Activated naive CD8-positive, alpha-beta T cell treated with anti-CD3 and anti-CD28 coated beads, Interleukin-2, amount 50 U/mL, for 24 hours (primary cell): Measurements from ENCODE around the gene FAM181A.

Experiments used
- ATAC-seq: fragments of 150-1000 bp; cut with Tn5 transposase; one replicate; pipeline ENCODE4 v1.10.0; 2021
- DNase-seq: peaks from one replicate; pipeline ENCODE4 v3.0.0; 2021
- H3K27ac Mint-ChIP-seq: one replicate; pipeline ENCODE4 v1.8.0; 2021; ENCODE audit warnings: mild to moderate bottlenecking, mixed read lengths
- H3K27me3 Mint-ChIP-seq: one replicate; pipeline ENCODE4 v1.8.0; 2021; ENCODE audit warnings: mixed read lengths
- H3K36me3 Mint-ChIP-seq: one replicate; pipeline ENCODE4 v1.8.0; 2021; ENCODE audit warnings: low read depth, mixed read lengths
- H3K4me1 Mint-ChIP-seq: one replicate; pipeline ENCODE4 v1.8.0; 2021; ENCODE audit warnings: mixed read lengths
- H3K4me3 Mint-ChIP-seq: one replicate; pipeline ENCODE4 v1.8.0; 2021; ENCODE audit warnings: mild to moderate bottlenecking, moderate library complexity, mixed read lengths
- H3K9me3 Mint-ChIP-seq: one replicate; pipeline ENCODE4 v1.8.0; 2021; ENCODE audit warnings: mixed read lengths

Gene FAM181A

GRCh38 chr14:93897476-93897845 lies 29.7 kb upstream of the FAM181A start:
- no peak for ATAC-seq
- no peaks in the 10 kb centered on the region for H3K36me3 Mint-ChIP-seq
- DNase-seq = no peak

GRCh38 chr14:93898081-93898611 lies 29.0 kb upstream of the FAM181A start:
- Mint-ChIP-seq H3K4me3 (no peak overlapping the region), H3K27ac (no peak overlapping the region), H3K9me3 (no peaks in the 10 kb centered on the region), H3K36me3 (no peaks in the 10 kb centered on the region), H3K4me1 (no peaks in the 10 kb centered on the region), H3K27me3 (no peaks in the 10 kb centered on the region)
- ATAC-seq (no peak), DNase-seq (no peak)

More at GRCh38 chr14:93897476-93897845, 29.7 kb upstream of the FAM181A start:
- Mint-ChIP-seq H3K9me3 (no peaks in the 10 kb centered on the region), H3K4me1 (no peaks in the 10 kb centered on the region), H3K4me3 (no peak overlapping the region), H3K27me3 (peaks cover 2% of the 10 kb centered on the region), H3K27ac (no peak overlapping the region)

GRCh38 chr14:93898731-93899130 lies 28.4 kb upstream of the FAM181A start:
- H3K27me3 Mint-ChIP-seq = peaks cover 5% of the 10 kb centered on the region
- no peaks in the 10 kb centered on the region for H3K4me1 Mint-ChIP-seq
- H3K36me3 Mint-ChIP-seq = no peaks in the 10 kb centered on the region
- DNase-seq (no peak), ATAC-seq (no peak)
- no peaks in the 10 kb centered on the region for H3K9me3 Mint-ChIP-seq
- H3K27ac Mint-ChIP-seq = no peak overlapping the region
- H3K4me3 Mint-ChIP-seq = no peak overlapping the region

DNA sequence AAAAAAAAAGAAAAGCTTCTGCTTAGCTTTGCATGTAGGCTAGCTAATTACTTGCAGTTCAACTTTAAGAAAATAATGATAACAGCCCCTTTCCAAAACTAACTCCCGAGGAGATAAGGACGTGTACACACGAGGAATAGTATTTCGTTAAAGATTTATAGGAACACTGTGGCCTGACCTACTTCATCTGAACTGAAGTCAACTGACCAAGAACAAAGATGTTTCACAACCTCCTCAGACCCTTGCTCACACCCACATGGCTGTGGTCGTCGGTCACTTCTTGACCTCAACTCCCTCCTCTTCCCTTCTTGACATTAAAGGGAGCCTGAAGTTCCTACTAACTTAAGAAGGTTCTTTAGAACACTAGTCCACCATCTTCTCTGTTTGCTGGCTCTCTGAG lies 25.3 kb upstream of the FAM181A start:
- H3K36me3 Mint-ChIP-seq = no peaks in the 10 kb centered on the region
- DNase-seq (no peak), ATAC-seq (no peak)
- H3K4me1 Mint-ChIP-seq = no peaks in the 10 kb centered on the region
- no peak overlapping the region for H3K27ac Mint-ChIP-seq
- H3K9me3 Mint-ChIP-seq = no peaks in the 10 kb centered on the region
- no peak overlapping the region for H3K4me3 Mint-ChIP-seq
- peaks cover 8% of the 10 kb centered on the region for H3K27me3 Mint-ChIP-seq

- DNase-seq = no peak
Observed at GRCh38 chr14:93902619-93903307, 24.4 kb upstream of the FAM181A start.

DNA sequence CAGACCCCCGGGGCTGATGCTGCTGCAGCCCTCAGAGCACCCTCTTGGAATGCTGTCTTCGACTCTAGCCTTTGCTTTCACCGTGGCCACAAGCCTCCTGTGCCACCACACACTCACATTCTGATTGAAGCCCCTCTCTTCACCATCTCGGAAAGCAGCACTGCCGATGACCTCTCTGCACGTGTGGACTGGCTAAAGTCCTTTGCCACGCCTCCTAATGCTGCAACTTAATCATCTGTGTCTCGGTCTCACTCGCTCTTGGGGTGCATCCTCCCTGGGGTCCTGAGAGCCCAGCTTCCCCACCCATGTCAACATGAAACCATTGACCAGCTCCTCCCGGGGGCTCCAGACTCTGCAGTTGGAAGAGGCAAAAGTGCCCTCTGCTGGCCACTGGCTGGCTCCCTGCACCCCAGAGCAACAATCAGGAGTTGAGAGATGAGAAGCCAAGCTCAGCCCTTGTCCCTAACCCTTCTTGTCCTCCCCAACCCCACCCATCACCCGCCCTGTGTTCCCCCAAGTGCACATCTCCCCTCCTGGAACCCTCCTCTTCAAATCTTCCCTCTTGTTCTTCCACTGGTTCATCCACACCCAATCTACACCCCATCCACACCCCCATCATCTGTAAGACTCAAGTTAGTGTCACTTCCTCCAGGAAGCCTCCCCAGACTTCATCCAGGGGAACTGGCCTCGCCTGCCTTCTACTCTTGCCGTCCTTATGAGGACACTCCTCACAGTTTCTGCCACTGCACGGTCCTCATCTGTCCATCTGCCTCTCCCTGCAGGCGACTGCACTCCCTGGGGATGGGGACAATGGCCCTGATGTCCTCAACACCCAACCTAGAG lies 23.6 kb upstream of the FAM181A start:
- Mint-ChIP-seq H3K27me3 (peaks cover 11% of the 10 kb centered on the region), H3K4me3 (no peak overlapping the region), H3K4me1 (no peaks in the 10 kb centered on the region), H3K27ac (no peak overlapping the region), H3K36me3 (no peaks in the 10 kb centered on the region), H3K9me3 (no peaks in the 10 kb centered on the region)
- DNase-seq (no peak), ATAC-seq (no peak)

More at GRCh38 chr14:93902619-93903307, 24.4 kb upstream of the FAM181A start:
- peaks cover 8% of the 10 kb centered on the region for H3K27me3 Mint-ChIP-seq
- H3K9me3 Mint-ChIP-seq = no peaks in the 10 kb centered on the region
- no peaks in the 10 kb centered on the region for H3K36me3 Mint-ChIP-seq
- no peak overlapping the region for H3K27ac Mint-ChIP-seq
- no peak for ATAC-seq
- H3K4me1 Mint-ChIP-seq = no peaks in the 10 kb centered on the region
- no peak overlapping the region for H3K4me3 Mint-ChIP-seq

GRCh38 chr14:93905623-93906022 lies 21.5 kb upstream of the FAM181A start:
- Mint-ChIP-seq H3K4me3 (no peak overlapping the region), H3K4me1 (no peaks in the 10 kb centered on the region), H3K36me3 (no peaks in the 10 kb centered on the region), H3K27me3 (peaks cover 12% of the 10 kb centered on the region), H3K27ac (no peak overlapping the region), H3K9me3 (no peaks in the 10 kb centered on the region)
- ATAC-seq (no peak), DNase-seq (no peak)

DNA sequence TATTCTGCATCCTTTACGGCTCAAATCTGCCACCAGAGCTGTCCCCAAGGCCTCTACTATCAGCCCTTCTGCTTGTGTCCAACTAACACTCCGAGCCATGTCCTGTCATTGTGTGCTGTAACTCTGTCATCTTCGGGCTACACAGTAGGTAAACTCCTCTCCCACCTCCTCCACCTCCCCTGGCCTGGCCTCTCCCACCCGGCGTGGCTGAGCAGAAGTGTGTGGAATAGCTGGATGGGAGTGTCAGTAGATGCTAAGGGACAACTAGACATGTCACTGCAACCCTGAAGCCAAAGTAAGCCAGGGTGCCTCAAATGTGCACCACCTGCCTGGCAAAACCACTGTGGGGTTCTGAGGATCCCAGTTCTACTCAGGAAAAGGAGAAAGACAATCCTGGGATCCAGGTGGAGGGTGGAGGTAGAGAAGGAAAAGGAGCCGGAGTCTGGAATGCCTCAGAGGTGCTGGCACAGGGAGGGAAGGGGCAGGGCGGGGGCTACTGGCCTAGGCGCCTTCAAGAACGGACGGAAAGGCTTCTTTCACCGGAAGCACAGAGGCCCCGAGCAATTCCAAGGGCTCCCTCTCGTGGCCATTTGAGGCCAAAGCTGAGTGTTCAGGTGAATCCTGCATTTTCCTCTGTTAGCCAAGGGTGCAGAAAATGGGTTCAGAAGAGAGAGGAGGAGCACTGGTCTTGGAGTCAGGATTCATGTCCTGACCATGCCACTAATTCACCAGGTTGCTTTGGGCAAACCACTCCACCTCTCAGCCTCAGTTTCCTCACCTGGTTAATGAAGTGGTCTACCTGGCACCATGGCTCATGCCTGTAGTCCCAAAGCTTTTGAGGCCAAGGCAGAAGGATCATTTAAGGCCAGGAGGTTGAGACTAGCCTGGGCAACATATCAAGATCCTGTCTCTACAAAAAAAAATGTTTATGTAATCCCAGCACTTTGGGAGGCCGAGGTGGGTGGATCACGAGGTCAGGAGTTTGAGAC lies 20.5 kb upstream of the FAM181A start:
- H3K9me3 Mint-ChIP-seq = no peaks in the 10 kb centered on the region
- DNase-seq = peak; percentile 48
- ATAC-seq = no peak
- H3K4me3 Mint-ChIP-seq = no peak overlapping the region
- H3K27me3 Mint-ChIP-seq = peaks cover 12% of the 10 kb centered on the region
- no peak overlapping the region for H3K27ac Mint-ChIP-seq
- H3K36me3 Mint-ChIP-seq = no peaks in the 10 kb centered on the region
- no peaks in the 10 kb centered on the region for H3K4me1 Mint-ChIP-seq

GRCh38 chr14:93909429-93910128 lies 17.6 kb upstream of the FAM181A start:
- ATAC-seq (no peak), DNase-seq (no peak)
- Mint-ChIP-seq H3K4me3 (no peak overlapping the region), H3K4me1 (no peaks in the 10 kb centered on the region), H3K36me3 (no peaks in the 10 kb centered on the region), H3K9me3 (no peaks in the 10 kb centered on the region), H3K27ac (no peak overlapping the region), H3K27me3 (peaks cover 4% of the 10 kb centered on the region)

- ATAC-seq (no peak), DNase-seq (no peak)
- Mint-ChIP-seq H3K27me3 (peaks cover 10% of the 10 kb centered on the region), H3K4me3 (no peak overlapping the region), H3K36me3 (no peaks in the 10 kb centered on the region), H3K27ac (no peak overlapping the region), H3K4me1 (no peaks in the 10 kb centered on the region), H3K9me3 (no peaks in the 10 kb centered on the region)
Observed at GRCh38 chr14:93911975-93912615, 15.0 kb upstream of the FAM181A start.

GRCh38 chr14:93912782-93913181 lies 14.4 kb upstream of the FAM181A start:
- Mint-ChIP-seq H3K9me3 (no peaks in the 10 kb centered on the region), H3K27ac (no peak overlapping the region), H3K36me3 (no peaks in the 10 kb centered on the region)

DNA sequence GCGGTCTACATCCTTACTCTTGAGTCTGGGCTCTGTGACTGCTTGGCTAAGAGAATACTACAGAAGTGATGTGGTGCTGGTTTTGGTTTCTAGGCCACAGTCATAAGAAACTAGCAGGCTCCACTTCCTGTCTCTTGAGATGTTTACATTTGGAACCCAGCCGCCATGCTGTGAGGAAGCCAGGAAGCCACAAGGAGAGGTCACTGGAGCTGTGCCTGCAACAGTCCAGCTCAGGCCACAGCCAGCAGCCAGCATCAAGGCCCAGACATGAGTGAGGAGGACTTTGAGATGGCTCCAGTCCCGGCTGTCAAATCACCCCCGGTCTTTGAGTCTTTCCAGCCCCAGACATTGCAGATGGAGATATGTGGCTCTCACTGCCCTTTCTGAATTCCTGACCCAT lies 12.9 kb upstream of the FAM181A start:
- Mint-ChIP-seq H3K27ac (no peak overlapping the region), H3K4me3 (no peak overlapping the region), H3K27me3 (peaks cover 6% of the 10 kb centered on the region), H3K9me3 (no peaks in the 10 kb centered on the region), H3K4me1 (no peaks in the 10 kb centered on the region), H3K36me3 (no peaks in the 10 kb centered on the region)
- DNase-seq (no peak), ATAC-seq (no peak)

More at GRCh38 chr14:93912782-93913181, 14.4 kb upstream of the FAM181A start:
- Mint-ChIP-seq H3K4me3 (no peak overlapping the region), H3K4me1 (no peaks in the 10 kb centered on the region), H3K27me3 (peaks cover 10% of the 10 kb centered on the region)
- no peak for ATAC-seq
- no peak for DNase-seq

GRCh38 chr14:93915070-93915705 lies 12.0 kb upstream of the FAM181A start:
- DNase-seq (no peak), ATAC-seq (no peak)
- Mint-ChIP-seq H3K27ac (no peak overlapping the region), H3K4me3 (no peak overlapping the region), H3K36me3 (no peaks in the 10 kb centered on the region), H3K27me3 (peaks cover 6% of the 10 kb centered on the region), H3K9me3 (no peaks in the 10 kb centered on the region), H3K4me1 (no peaks in the 10 kb centered on the region)
